ENCODE results near the gene UAP1L1.

GRCh38 chr9:137111788-137112563 lies 34.7 kb downstream of the UAP1L1 start:
- TF ChIP-seq CTCF (IDR thresholded peaks at IDR 0.05; ENCODE audit: poor library complexity) (no peak), EZH2 (IDR thresholded peaks at IDR 0.05; ENCODE audit: borderline replicate concordance) (no peak), EZH2phosphoT487 (IDR thresholded peaks at IDR 0.05; ENCODE audit: low read depth, severe bottlenecking, unreplicated experiment) (no peak)

All from hepatocyte (in vitro differentiated cells).